Esophagus (tissue), 2 donors: ENCODE results near the gene TTYH1. TPM values are rescaled to one million over a fixed set of nuclear protein-coding genes. Genes with fewer than 3 reads are reported as not detected.

Source experiments
- H3K27ac ChIP-seq, 2 donors: one replicate each; pipeline ENCODE4 v1.5.1; 2013; ENCODE audit warnings: low read depth in 2 of 2, mild to moderate bottlenecking in 2 of 2, inconsistent platforms in 1 of 2, low read length in 1 of 2, moderate library complexity in 1 of 2
- H3K27me3 ChIP-seq, 2 donors: one replicate each; pipeline ENCODE4 v1.6.1; 2013; ENCODE audit warnings: low read length in 2 of 2, control low read depth in 1 of 2, mild to moderate bottlenecking in 1 of 2; ENCODE audit not compliant: insufficient read depth in 2 of 2, control insufficient read depth in 1 of 2
- H3K36me3 ChIP-seq, 2 donors: one replicate each; pipeline ENCODE4 v1.6.1; 2013; ENCODE audit warnings: low read length in 1 of 2; ENCODE audit not compliant: control insufficient read depth in 2 of 2, insufficient read depth in 2 of 2
- H3K4me1 ChIP-seq, 2 donors: one replicate each; pipeline ENCODE4 v1.6.1; 2013; ENCODE audit warnings: low read length in 1 of 2; ENCODE audit not compliant: control insufficient read depth in 2 of 2, insufficient read depth in 2 of 2
- H3K4me3 ChIP-seq, 2 donors: one replicate each; pipeline ENCODE4 v1.5.1; 2013; ENCODE audit warnings: low read length in 2 of 2, mild to moderate bottlenecking in 2 of 2, low read depth in 1 of 2, moderate library complexity in 1 of 2
- H3K9me3 ChIP-seq, 2 donors: one replicate each; pipeline ENCODE4 v1.6.1; 2013; ENCODE audit warnings: mild to moderate bottlenecking in 2 of 2, low read depth in 1 of 2, low read length in 1 of 2, moderate library complexity in 1 of 2; ENCODE audit not compliant: control insufficient read depth in 2 of 2, insufficient read depth in 1 of 2
- WGBS, 2 donors: extraction: QIAGEN DNeasy Blood & Tissue Kit; methylation state at CpG; one replicate each; pipeline ENCODE4 v1.1.7; 2013; 5-methylcytosine and 5-hydroxymethylcytosine counted together
- polyA plus RNA-seq, 2 donors: library from polyadenylated mRNA; stranded (reverse); fragments of 200-250 nt; gene quantifications; one replicate each; pipeline ENCODE4 v1.2.3, GENCODE V29; 2013
- donor health status: healthy with polysubstance abuse.
- donor health status: Bipolar disorder and iron deficiency.

The TTYH1 gene
- polyA plus RNA-seq, 2 donors = 0.82 to 3.7 TPM

DNA sequence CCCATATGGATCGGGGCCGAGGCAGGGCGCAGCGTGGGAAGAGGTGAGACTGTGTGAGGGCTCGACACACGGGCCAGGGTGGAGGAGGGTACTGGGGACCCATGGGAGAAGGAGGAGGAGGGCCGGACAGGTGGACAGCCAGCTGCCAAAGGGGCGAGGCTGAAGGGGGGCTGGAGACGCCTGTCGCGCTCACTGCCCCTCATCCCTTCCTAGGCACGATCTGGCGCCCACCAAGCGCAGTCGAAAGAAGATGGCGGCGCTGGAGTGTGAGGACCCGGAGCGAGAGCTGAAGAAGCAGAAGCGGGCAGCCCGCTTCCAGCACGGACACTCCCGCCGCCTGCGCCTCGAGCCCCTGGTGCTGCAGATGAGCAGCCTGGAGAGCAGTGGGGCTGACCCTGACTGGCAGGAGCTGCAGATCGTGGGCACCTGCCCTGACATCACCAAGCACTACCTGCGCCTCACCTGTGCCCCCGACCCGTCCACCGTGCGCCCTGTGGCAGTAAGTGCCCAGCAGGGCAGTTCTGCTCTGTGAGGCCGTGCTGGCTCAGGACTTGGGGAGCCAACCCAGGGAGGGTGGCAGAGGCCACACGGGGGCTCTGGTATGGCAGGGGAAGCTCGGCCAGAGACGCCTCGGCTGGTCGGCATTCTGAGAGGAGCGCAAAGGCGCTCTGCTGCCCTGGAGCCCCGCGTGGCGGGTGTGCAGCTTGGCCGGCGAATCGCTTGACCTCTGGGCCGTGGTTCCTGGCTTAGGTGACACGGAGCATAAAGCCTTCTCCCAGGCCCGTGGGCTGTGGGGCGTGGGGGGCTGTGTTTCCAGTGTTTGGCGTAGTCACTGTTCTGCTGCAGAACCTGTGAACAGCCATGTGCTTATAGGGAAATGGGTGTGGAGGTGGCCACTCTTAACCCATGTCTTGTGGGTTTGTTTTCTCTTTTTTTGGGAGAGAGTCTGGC, 41.4 kb downstream of the TTYH1 start:
- 91 to 92% methylated on average over 50 to 51 of the region's 51 CpGs for WGBS, 2 donors
- H3K27me3 ChIP-seq = no peaks in the 10 kb centered on the region
- no peaks in the 10 kb centered on the region for H3K9me3 ChIP-seq
- H3K36me3 ChIP-seq = peaks cover 42 to 91% of the 10 kb centered on the region in 2 donors
- no peak overlapping the region for H3K27ac ChIP-seq
- H3K4me3 ChIP-seq = no peak overlapping the region
- peaks cover 0 to 6% of the 10 kb centered on the region in 2 donors for H3K4me1 ChIP-seq

- H3K9me3 ChIP-seq = no peaks in the 10 kb centered on the region
- H3K27ac ChIP-seq = no peak overlapping the region
- peaks cover 31 to 85% of the 10 kb centered on the region in 2 donors for H3K36me3 ChIP-seq
- peaks cover 0 to 12% of the 10 kb centered on the region in 2 donors for H3K4me1 ChIP-seq
- no peaks in the 10 kb centered on the region for H3K27me3 ChIP-seq
- 90 to 93% methylated on average over 42 of the region's 42 CpGs for WGBS, 2 donors
- H3K4me3 ChIP-seq = no peak overlapping the region
Observed at GRCh38 chr19:54457773-54458647, 42.7 kb downstream of the TTYH1 start.

DNA sequence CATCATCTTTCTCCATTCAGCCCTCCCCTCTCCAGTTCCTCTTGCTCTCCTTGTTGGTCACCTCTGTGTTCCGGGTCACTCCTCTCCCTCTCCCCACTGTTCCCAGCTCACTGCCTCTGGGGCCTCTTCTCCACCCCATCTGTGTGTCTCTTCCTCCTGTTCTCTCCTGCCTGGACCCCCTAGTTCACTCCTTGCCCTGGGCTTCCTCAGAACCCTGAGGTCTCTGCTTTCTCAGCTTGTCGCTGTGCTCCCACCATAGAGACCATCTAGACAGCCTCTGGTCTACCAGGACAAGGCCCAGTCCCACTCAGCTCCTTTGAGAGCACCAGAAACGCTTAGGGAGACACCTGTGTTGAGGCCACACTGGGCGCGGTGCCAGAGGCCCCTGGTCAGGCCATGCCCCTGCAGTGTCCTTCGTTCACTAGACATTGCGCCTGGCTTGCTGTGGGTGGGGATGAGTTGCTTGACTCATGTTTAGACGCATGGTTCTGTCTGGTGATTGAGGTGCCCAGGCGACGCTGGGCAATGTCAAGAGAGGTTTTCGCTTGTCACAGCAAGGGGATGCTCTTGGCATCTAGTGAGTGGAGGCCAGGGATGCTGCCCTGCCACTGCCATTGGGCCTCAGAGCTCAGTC, 43.5 kb downstream of the TTYH1 start:
- Histone ChIP-seq H3K36me3 (peaks cover 31 to 78% of the 10 kb centered on the region in 2 donors), H3K27ac (no peak overlapping the region), H3K4me3 (no peak overlapping the region), H3K27me3 (no peaks in the 10 kb centered on the region), H3K9me3 (no peaks in the 10 kb centered on the region), H3K4me1 (peaks cover 0 to 12% of the 10 kb centered on the region in 2 donors)
- WGBS, 2 donors = 81 to 82% methylated on average over 11 of the region's 11 CpGs

GRCh38 chr19:54459282-54460229, 44.3 kb downstream of the TTYH1 start:
- Histone ChIP-seq H3K9me3 (no peaks in the 10 kb centered on the region), H3K27me3 (no peaks in the 10 kb centered on the region), H3K27ac (peak overlapping the region in 1 of 2 donors; percentile 6), H3K4me1 (peaks cover 0 to 12% of the 10 kb centered on the region in 2 donors), H3K36me3 (peaks cover 28 to 70% of the 10 kb centered on the region in 2 donors), H3K4me3 (no peak overlapping the region)
- 66 to 77% methylated on average over 16 of the region's 16 CpGs for WGBS, 2 donors

GRCh38 chr19:54460230-54461005, 45.2 kb downstream of the TTYH1 start:
- WGBS, 2 donors = 70 to 73% methylated on average over 27 to 39 of the region's 39 CpGs
- H3K27me3 ChIP-seq = no peaks in the 10 kb centered on the region
- H3K27ac ChIP-seq = no peak overlapping the region
- H3K36me3 ChIP-seq = peaks cover 22 to 62% of the 10 kb centered on the region in 2 donors
- H3K4me3 ChIP-seq = no peak overlapping the region
- H3K9me3 ChIP-seq = no peaks in the 10 kb centered on the region
- H3K4me1 ChIP-seq = peaks cover 0 to 12% of the 10 kb centered on the region in 2 donors

DNA sequence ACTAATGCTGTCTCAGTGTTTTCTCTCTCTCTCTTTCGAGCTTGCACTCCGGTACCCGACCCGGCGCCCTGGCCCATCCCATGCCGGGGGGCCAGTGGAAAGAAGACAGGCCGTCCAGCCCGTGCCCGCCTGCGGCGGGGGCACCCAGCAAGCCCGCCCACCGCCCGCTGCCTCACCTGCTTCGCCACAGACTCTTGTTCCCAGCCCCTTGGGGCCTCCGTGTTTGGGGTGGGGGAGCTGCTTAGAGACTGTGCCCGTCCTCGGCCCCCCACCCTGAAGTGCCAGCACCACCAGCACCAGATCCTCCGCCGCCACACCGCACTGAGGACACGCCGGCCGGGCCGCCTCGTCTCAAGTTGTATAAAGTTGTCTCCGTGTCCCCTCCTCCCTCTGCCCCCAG, 45.9 kb downstream of the TTYH1 start:
- Histone ChIP-seq H3K36me3 (peaks cover 20 to 54% of the 10 kb centered on the region in 2 donors), H3K4me1 (peaks cover 0 to 12% of the 10 kb centered on the region in 2 donors), H3K4me3 (no peak overlapping the region), H3K27me3 (no peaks in the 10 kb centered on the region), H3K9me3 (no peaks in the 10 kb centered on the region), H3K27ac (no peak overlapping the region)
- WGBS, 2 donors = 65 to 77% methylated on average over 22 to 27 of the region's 27 CpGs

GRCh38 chr19:54461613-54462012, 46.3 kb downstream of the TTYH1 start:
- H3K9me3 ChIP-seq = no peaks in the 10 kb centered on the region
- H3K36me3 ChIP-seq = peaks cover 16 to 50% of the 10 kb centered on the region in 2 donors
- H3K27ac ChIP-seq = peak overlapping the region in 1 of 2 donors; percentile 99
- H3K27me3 ChIP-seq = no peaks in the 10 kb centered on the region
- peaks cover 0 to 12% of the 10 kb centered on the region in 2 donors for H3K4me1 ChIP-seq
- WGBS, 2 donors = 38 to 46% methylated on average over 3 of the region's 3 CpGs
- H3K4me3 ChIP-seq = no peak overlapping the region

GRCh38 chr19:54462047-54462654, 46.9 kb downstream of the TTYH1 start:
- peak overlapping the region; percentile 89 to 99 for H3K27ac ChIP-seq
- H3K36me3 ChIP-seq = peaks cover 11 to 44% of the 10 kb centered on the region in 2 donors
- H3K9me3 ChIP-seq = no peaks in the 10 kb centered on the region
- H3K4me1 ChIP-seq = peaks cover 0 to 12% of the 10 kb centered on the region in 2 donors
- no peaks in the 10 kb centered on the region for H3K27me3 ChIP-seq
- H3K4me3 ChIP-seq = peak overlapping the region; percentile 44 to 61
- 58 to 62% methylated on average over 15 of the region's 15 CpGs for whole genome bisulfite sequencing, 2 donors
